GM23338 (cell line): Measurements from ENCODE around the gene IL13. TPM values are rescaled to one million over a fixed set of nuclear protein-coding genes. Genes with fewer than 3 reads are reported as not detected.

Experiments used
- ATAC-seq: fragments of 200-7000 bp; cut with Tn5 transposase; 3 replicates; pipeline ENCODE4 v1.9.1; 2020
- DNase-seq: peaks from one replicate; pipeline ENCODE4 v3.0.0-alpha.2; 2015; ENCODE audit warnings: low spot score
- H2AFZ ChIP-seq: fragments of 200-600 bp; sonication (generic); 2 replicates; pipeline ENCODE4 v1.8.0; 2016; ENCODE audit warnings: antibody characterized with exemption, mild to moderate bottlenecking, moderate library complexity
- H3F3A ChIP-seq: fragments of 200-600 bp; sonication (generic); replicated peaks from 2 replicates; pipeline ENCODE4 v1.8.0; 2017; ENCODE audit warnings: antibody characterized with exemption, mixed run types, low read depth
- H3K27ac ChIP-seq: fragments of 200-600 bp; sonication (generic); 2 replicates; pipeline ENCODE4 v1.6.1; 2016; ENCODE audit warnings: low read depth
- H3K27me3 ChIP-seq: fragments of 200-600 bp; sonication (generic); 2 replicates; pipeline ENCODE4 v1.8.0; 2016; ENCODE audit warnings: mild to moderate bottlenecking, mixed run types, moderate library complexity; ENCODE audit not compliant: insufficient read depth
- H3K36me3 ChIP-seq: fragments of 200-600 bp; sonication (generic); 2 replicates; pipeline ENCODE4 v1.8.0; 2016; ENCODE audit warnings: mild to moderate bottlenecking; ENCODE audit not compliant: insufficient read depth
- H3K4me1 ChIP-seq: fragments of 200-600 bp; sonication (generic); 2 replicates; pipeline ENCODE4 v1.8.0; 2016; ENCODE audit warnings: mild to moderate bottlenecking, moderate library complexity; ENCODE audit not compliant: insufficient read depth
- H3K4me2 ChIP-seq: fragments of 200-600 bp; sonication (generic); 2 replicates; pipeline ENCODE4 v1.7.1; 2017; ENCODE audit warnings: mixed run types
- H3K4me3 ChIP-seq: fragments of 200-600 bp; sonication (generic); 2 replicates; pipeline ENCODE4 v1.6.1; 2016; ENCODE audit warnings: mixed run types
- H3K79me2 ChIP-seq: fragments of 200-600 bp; sonication (generic); replicated peaks from 2 replicates; pipeline ENCODE4 v1.8.0; 2017; ENCODE audit warnings: mild to moderate bottlenecking; ENCODE audit not compliant: insufficient read depth
- H3K9me2 ChIP-seq: fragments of 200-600 bp; sonication (generic); 2 replicates; pipeline ENCODE4 v1.8.0; 2017; ENCODE audit not compliant: insufficient read depth
- H4K20me1 ChIP-seq: fragments of 200-600 bp; sonication (generic); replicated peaks from 2 replicates; pipeline ENCODE4 v1.8.0; 2017; ENCODE audit warnings: mild to moderate bottlenecking; ENCODE audit not compliant: insufficient read depth
- H3K27ac Mint-ChIP-seq: 2 replicates; pipeline ENCODE4 v1.8.0; 2020; ENCODE audit warnings: inconsistent platforms, mild to moderate bottlenecking, moderate library complexity, mixed read lengths
- H3K27me3 Mint-ChIP-seq: 3 replicates; pipeline ENCODE4 v1.8.0; 2022; ENCODE audit warnings: low read depth, mild to moderate bottlenecking, moderate library complexity, mixed read lengths, inconsistent platforms; ENCODE audit not compliant: insufficient read depth, poor library complexity
- H3K36me3 Mint-ChIP-seq: 3 replicates; pipeline ENCODE4 v1.8.0; 2021; ENCODE audit warnings: low read depth, mild to moderate bottlenecking, inconsistent platforms, moderate library complexity, mixed read lengths
- H3K4me1 Mint-ChIP-seq: 3 replicates; pipeline ENCODE4 v1.8.0; 2020; ENCODE audit warnings: mild to moderate bottlenecking, inconsistent platforms, mixed read lengths
- H3K4me3 Mint-ChIP-seq: 3 replicates; pipeline ENCODE4 v1.8.0; 2021; ENCODE audit warnings: moderate library complexity, mild to moderate bottlenecking, inconsistent platforms, mixed read lengths
- H3K9me3 Mint-ChIP-seq: 3 replicates; pipeline ENCODE4 v1.8.0; 2020; ENCODE audit warnings: moderate library complexity, mild to moderate bottlenecking, inconsistent platforms, mixed read lengths
- CREB1 ChIP-seq: fragments of 250-450 bp; sonication (Bioruptor Pico); IDR thresholded peaks from 2 replicates; pipeline ENCODE4 v1.5.0; 2020; ENCODE audit warnings: low read depth, mild to moderate bottlenecking, moderate library complexity
- CTCF ChIP-seq, 2 experiments: fragments of 200-600 bp in 1 of 2; sonication (generic) in 1 of 2; conservative IDR thresholded peaks; 2 replicates each; pipeline versions ENCODE4 v1.5.1 to v1.6.1; 2016 to 2017; ENCODE audit warnings: antibody characterized with exemption in 2 of 2, low read depth in 2 of 2, mild to moderate bottlenecking in 2 of 2, moderate library complexity in 1 of 2
- ETS1 ChIP-seq: IDR thresholded peaks from 2 replicates; pipeline ENCODE4 v1.6.1; 2016; ENCODE audit warnings: antibody characterized with exemption
- EZH2 ChIP-seq: fragments of 200-600 bp; sonication (generic); IDR thresholded peaks from one replicate; pipeline ENCODE4 v1.8.0; 2017; ENCODE audit warnings: antibody characterized with exemption, mild to moderate bottlenecking, low read depth; ENCODE audit not compliant: unreplicated experiment
- EZH2phosphoT487 ChIP-seq: fragments of 200-600 bp; sonication (generic); IDR thresholded peaks from one replicate; pipeline ENCODE4 v1.8.1; 2018; ENCODE audit warnings: antibody characterized with exemption; ENCODE audit not compliant: unreplicated experiment
- JUNB ChIP-seq: IDR thresholded peaks from one replicate; pipeline ENCODE4 v1.6.1; 2016; ENCODE audit warnings: antibody characterized with exemption; ENCODE audit not compliant: unreplicated experiment
- REST ChIP-seq: IDR thresholded peaks from one replicate; pipeline ENCODE4 v1.6.1; 2018; ENCODE audit warnings: antibody characterized with exemption; ENCODE audit not compliant: unreplicated experiment
- STAT1 ChIP-seq: IDR thresholded peaks from one replicate; pipeline ENCODE4 v1.6.1; 2016; ENCODE audit warnings: antibody characterized with exemption; ENCODE audit not compliant: unreplicated experiment
- ZNF114 ChIP-seq: fragments of 250-450 bp; sonication (Bioruptor Pico); IDR thresholded peaks from 2 replicates; pipeline ENCODE4 v1.5.0; 2020; ENCODE audit warnings: mild to moderate bottlenecking, moderate library complexity
- polyA plus RNA-seq: library from polyadenylated mRNA; unstranded; fragments of >200 nt; fragmentation: Nextera tagmentation; extraction: Ambion mirVana; gene quantifications from 2 replicates; pipeline ENCODE4 v1.2.1, GENCODE V29; 2016
- total RNA-seq: library from RNA; depleted of rRNA; stranded (reverse); fragments of >200 nt; shearing (Covaris generic); gene quantifications from 2 replicates; pipeline ENCODE4 v1.2.3, GENCODE V29; 2014

The IL13 gene
- total and polyA plus RNA-seq, 2 experiments from 2014 or later: not detected

- Histone ChIP-seq H3K27me3 (no peaks in the 10 kb centered on the region), H3K4me3 (no peak overlapping the region), H3K36me3 (no peaks in the 10 kb centered on the region), H3K27ac (no peak overlapping the region), H4K20me1 (no peaks in the 10 kb centered on the region), H3K9me2 (no peaks in the 10 kb centered on the region), H3K79me2 (no peaks in the 10 kb centered on the region), H2AFZ (no peak overlapping the region), H3F3A (no peaks in the 10 kb centered on the region), H3K4me2 (no peak overlapping the region), H3K4me1 (no peaks in the 10 kb centered on the region)
- no peak for DNase-seq
- H3K9me3 Mint-ChIP-seq: no peaks in the 10 kb centered on the region
- peaks cover 23% of the 10 kb centered on the region for H3K27me3 Mint-ChIP-seq
- no peak overlapping the region for H3K27ac Mint-ChIP-seq
- H3K4me1 Mint-ChIP-seq: peaks cover 14% of the 10 kb centered on the region
- ATAC-seq: no peak
- no peaks in the 10 kb centered on the region for H3K36me3 Mint-ChIP-seq
- no peak overlapping the region for H3K4me3 Mint-ChIP-seq
- no peak for TF ChIP-seq STAT1
- TF ChIP-seq REST: no peak
- no peak for TF ChIP-seq EZH2
- TF ChIP-seq ZNF114 (CRISPR knock-in tag): no peak
- TF ChIP-seq CTCF (conservative IDR thresholded peaks at IDR 0.05; ENCODE audit: low read depth in 2 of 2): no peak
- TF ChIP-seq ETS1: no peak
- TF ChIP-seq EZH2phosphoT487: no peak
These were observed 6.8 kb downstream of the IL13 start for GRCh38 chr5:132664696-132665209.

GRCh38 chr5:132665574-132666080, 7.7 kb downstream of the IL13 start:
- DNase-seq: no peak
- no peaks in the 10 kb centered on the region for H3K36me3 ChIP-seq
- H3K9me3 Mint-ChIP-seq: no peaks in the 10 kb centered on the region
- H3K9me2 ChIP-seq: peaks cover 2% of the 10 kb centered on the region; the same call in 1 of the 2 replicates
- no peak overlapping the region for H3K4me2 ChIP-seq
- no peaks in the 10 kb centered on the region for H3F3A ChIP-seq
- H3K27ac ChIP-seq: no peak overlapping the region
- no peak; the same call in 2 of the 3 replicates for ATAC-seq
- no peaks in the 10 kb centered on the region for H3K79me2 ChIP-seq
- H3K4me1 ChIP-seq: no peaks in the 10 kb centered on the region
- H3K27ac Mint-ChIP-seq: no peak overlapping the region
- H2AFZ ChIP-seq: no peak overlapping the region
- H3K27me3 ChIP-seq: no peaks in the 10 kb centered on the region
- H3K4me3 ChIP-seq: no peak overlapping the region
- H3K4me3 Mint-ChIP-seq: no peak overlapping the region
- peaks cover 17% of the 10 kb centered on the region for H3K4me1 Mint-ChIP-seq
- no peaks in the 10 kb centered on the region; the same call in 2 of the 3 replicates for H3K36me3 Mint-ChIP-seq
- peaks cover 22% of the 10 kb centered on the region for H3K27me3 Mint-ChIP-seq
- H4K20me1 ChIP-seq: no peaks in the 10 kb centered on the region
- TF ChIP-seq EZH2 (no peak), JUNB (no peak), CREB1 (CRISPR knock-in tag) (no peak), EZH2phosphoT487 (no peak)
